ENCODE data around the gene RNASEH1. TPM values are rescaled to one million over a fixed set of nuclear protein-coding genes. Genes with fewer than 3 reads are reported as not detected.

RNASEH1 gene
- total RNA-seq, 1 experiment from 2014 or later = 42.0 TPM

GRCh38 chr2:3575534-3576262 lies 17.6 kb upstream of the RNASEH1 start:
- Mint-ChIP-seq H3K4me3 (peak overlapping the region; percentile 98 to 99), H3K27me3 (ENCODE audit: low read depth) (peaks cover 7% of the 10 kb centered on the region), H3K4me1 (peaks cover 25 to 33% of the 10 kb centered on the region in 2 experiments), H3K9me3 (peaks cover 0 to 1% of the 10 kb centered on the region in 2 experiments; a peak in 1 of 5 replicates), H3K36me3 (ENCODE audit: insufficient read depth in 1 of 3, low read depth in 3 of 3) (peaks cover 43 to 53% (median 50%) of the 10 kb centered on the region in 3 experiments), H3K27ac (peak overlapping the region; percentile 96 to 98 (median 97))
- no peak overlapping the region for H2BK20ac ChIP-seq (ENCODE audit: low read depth, low read length, poor library complexity, severe bottlenecking)
- no peak overlapping the region for H3K23ac ChIP-seq (ENCODE audit: insufficient read length, low read depth, low read length)
- peaks cover 17% of the 10 kb centered on the region; the same call in 1 of the 2 replicates for H3K79me2 ChIP-seq (ENCODE audit: insufficient read depth, low read length)
- H3K79me1 ChIP-seq (ENCODE audit: insufficient read depth, low read depth, low read length, poor library complexity, severe bottlenecking) = peaks cover 9% of the 10 kb centered on the region
- H2BK15ac ChIP-seq (ENCODE audit: low read depth, low read length) = no peak overlapping the region
- peak overlapping the region; percentile 73 for H4K5ac ChIP-seq (ENCODE audit: insufficient read length, low read depth, low read length)
- no peak overlapping the region for H2BK5ac ChIP-seq (ENCODE audit: insufficient read length, low read length)
- H3K9ac ChIP-seq (ENCODE audit: extremely low read depth, insufficient read length, low read length) = peak overlapping the region; percentile 99
- no peak overlapping the region for H2AFZ ChIP-seq (ENCODE audit: low read length)
- WGBS (ENCODE audit: extremely low coverage, insufficient read length, low lambda C conversion rate) = no CpG with 5 or more reads among the region's 54 CpGs
- peak overlapping the region; percentile 67 for H4K8ac ChIP-seq (replicated peaks; ENCODE audit: insufficient read length, low read depth, low read length)
- H3K14ac ChIP-seq (ENCODE audit: insufficient read depth, low read length) = peak overlapping the region; percentile 89
- no peak overlapping the region for H4K91ac ChIP-seq (ENCODE audit: insufficient read length, low read depth, low read length)
- H3T11ph ChIP-seq (ENCODE audit: low read length) = no peak overlapping the region
- H2BK120ac ChIP-seq (ENCODE audit: low read depth, low read length, poor library complexity, severe bottlenecking) = peak overlapping the region; percentile 65
- no peaks in the 10 kb centered on the region for H4K20me1 ChIP-seq (ENCODE audit: control insufficient read depth, insufficient read depth, insufficient read length)
- H3K4me2 ChIP-seq (ENCODE audit: insufficient read depth, insufficient read length, low read length) = peak overlapping the region; percentile 70
- peak overlapping the region; percentile 86 for H3K18ac ChIP-seq (ENCODE audit: insufficient read length, low read depth, low read length)
- no peak for TF ChIP-seq CTCF (conservative IDR thresholded peaks at IDR 0.05)
- H2BK12ac ChIP-seq (ENCODE audit: insufficient read length, low read depth, low read length) = no peak overlapping the region
- H3K56ac ChIP-seq (ENCODE audit: insufficient read length, low read depth, low read length) = no peak overlapping the region
- peaks cover 3% of the 10 kb centered on the region for H3K23me2 ChIP-seq (ENCODE audit: insufficient read length, low read depth, low read length, poor library complexity, severe bottlenecking)
- H3K27ac ChIP-seq (ENCODE audit: insufficient read length, low read depth, low read length) = no peak overlapping the region
- no peaks in the 10 kb centered on the region for H3K9me3 ChIP-seq (ENCODE audit: control insufficient read depth, low read depth, low read length)
- H3K27me3 ChIP-seq (ENCODE audit: insufficient read depth, low read length) = no peaks in the 10 kb centered on the region
- no peak for DNase-seq
- H3K4me1 ChIP-seq (ENCODE audit: insufficient read depth, low read length) = no peaks in the 10 kb centered on the region; the same call in 1 of the 2 replicates
- H2AK5ac ChIP-seq (ENCODE audit: insufficient read length, low read length) = no peak overlapping the region
- peak overlapping the region; percentile 30; the same call in 1 of the 2 replicates for H3K4ac ChIP-seq (ENCODE audit: low read depth, low read length)
